HG03064 (cell line): ENCODE results near the gene ZBTB39.
"Not testable (repeated sequence)": the region's sequence is repeated elsewhere in the genome, so short reads cannot be mapped to it uniquely, and the experiment has no call there.

ENCODE experiments used
- ATAC-seq: cut with Tn5 transposase; IDR thresholded peaks from one replicate; pipeline ENCODE4 v1.9.1; 2021; ENCODE audit warnings: low read depth; ENCODE audit not compliant: unreplicated experiment

ZBTB39 gene

GRCh38 chr12:57033431-57033830 lies 27.1 kb upstream of the ZBTB39 start:
- ATAC-seq: no peak

- no peak for ATAC-seq
Observed at GRCh38 chr12:57031789-57032188, 25.4 kb upstream of the ZBTB39 start.

GRCh38 chr12:57031138-57031725 lies 24.9 kb upstream of the ZBTB39 start:
- no peak for ATAC-seq

GRCh38 chr12:57029457-57029856 lies 23.1 kb upstream of the ZBTB39 start:
- no peak for ATAC-seq

GRCh38 chr12:57027805-57028153 lies 21.4 kb upstream of the ZBTB39 start:
- ATAC-seq: no peak

GRCh38 chr12:57027011-57027804 lies 20.9 kb upstream of the ZBTB39 start:
- no peak for ATAC-seq

- no peak for ATAC-seq
Observed at GRCh38 chr12:57025196-57025595, 18.9 kb upstream of the ZBTB39 start.

GRCh38 chr12:57022324-57022723 lies 16.0 kb upstream of the ZBTB39 start:
- not testable (repeated sequence) for ATAC-seq

GRCh38 chr12:57019983-57020719 lies 13.8 kb upstream of the ZBTB39 start:
- ATAC-seq: no peak

- no peak for ATAC-seq
Observed at GRCh38 chr12:57018906-57019305, 12.6 kb upstream of the ZBTB39 start.

- ATAC-seq: not testable (repeated sequence)
Observed at GRCh38 chr12:57018353-57018752, 12.0 kb upstream of the ZBTB39 start.

GRCh38 chr12:57016348-57016747 lies 10.0 kb upstream of the ZBTB39 start, which contains the start of gene TAC3:
TSS of gene TAC3 (minus strand) at chr12:57016529. CDS start at chr12:57015797, 732 bp downstream.
- ATAC-seq: no peak

- ATAC-seq: peak; percentile 72
Observed at GRCh38 chr12:57012600-57013465, 6.5 kb upstream of the ZBTB39 start.

- no peak for ATAC-seq
Observed at GRCh38 chr12:57011438-57012424, 5.4 kb upstream of the ZBTB39 start.

- ATAC-seq: no peak
Observed at GRCh38 chr12:57010627-57011247, 4.4 kb upstream of the ZBTB39 start.

- ATAC-seq: no peak
Observed at GRCh38 chr12:57009949-57010626, 3.7 kb upstream of the ZBTB39 start.

- ATAC-seq: no peak
Observed at GRCh38 chr12:57008178-57008577, 1.8 kb upstream of the ZBTB39 start.

- peak; percentile 2 for ATAC-seq
Observed at GRCh38 chr12:57006809-57007475, 596 bp upstream of the ZBTB39 start.
